Measurements from ENCODE around the gene SPPL2A. TPM values are rescaled to one million over a fixed set of nuclear protein-coding genes. Genes with fewer than 3 reads are reported as not detected.

SPPL2A gene
- total RNA-seq, 1 experiment from 2014 or later: 179 TPM

DNA sequence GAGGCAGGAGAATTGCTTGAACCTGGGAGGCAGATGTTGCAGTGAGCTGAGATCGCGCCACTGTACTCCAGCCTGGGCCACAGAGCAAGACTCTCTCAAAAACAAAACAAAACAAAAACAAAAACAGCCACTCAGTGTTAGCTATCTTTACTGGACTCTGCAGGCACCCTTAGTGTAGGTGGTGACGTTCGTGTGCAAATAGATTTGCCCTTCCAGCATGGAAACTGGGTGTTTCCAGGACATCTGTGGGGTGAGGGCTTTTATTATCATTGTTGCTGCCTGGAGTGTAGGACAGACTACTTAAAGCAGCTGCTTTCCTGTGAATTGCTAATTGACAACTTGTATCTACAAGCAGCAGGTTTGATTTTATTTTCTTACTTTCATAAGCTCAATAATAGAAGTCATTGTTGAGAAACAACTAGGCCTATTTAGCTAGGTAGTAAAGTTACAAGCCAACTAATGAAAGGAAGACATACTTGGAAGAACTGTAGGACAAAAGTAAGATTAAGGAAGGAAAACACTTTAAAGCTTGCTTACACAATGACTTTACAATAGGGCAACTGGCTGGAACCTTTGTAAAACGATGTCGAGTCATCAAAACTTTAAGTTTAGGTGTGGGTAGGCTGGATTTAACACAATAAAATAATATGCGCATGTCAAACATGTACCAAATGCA, 25.4 kb upstream of the SPPL2A start:
- Histone ChIP-seq H3K9me3 (replicated peaks) (no peaks in the 10 kb centered on the region), H3K27me3 (replicated peaks) (no peaks in the 10 kb centered on the region; the same call in 1 of the 2 replicates), H3K4me1 (replicated peaks) (0 out of 2 replicates have a peak, but pooled peaks cover 4% of the 10 kb centered on the region), H3K36me3 (no peaks in the 10 kb centered on the region), H3K27ac (no peak overlapping the region), H3K4me3 (no peak overlapping the region)
- no peak for DNase-seq (ENCODE audit: low read depth in 1 of 2, low spot score in 2 of 2)

GRCh38 chr15:50786871-50787270, 21.4 kb upstream of the SPPL2A start:
- DNase-seq (ENCODE audit: low read depth in 1 of 2, low spot score in 2 of 2): peak in 1 of 2 experiments; percentile 20
- Histone ChIP-seq H3K27ac (no peak overlapping the region), H3K36me3 (no peaks in the 10 kb centered on the region), H3K4me3 (no peak overlapping the region), H3K27me3 (replicated peaks) (no peaks in the 10 kb centered on the region; the same call in 1 of the 2 replicates), H3K9me3 (replicated peaks) (no peaks in the 10 kb centered on the region), H3K4me1 (replicated peaks) (peaks cover 4% of the 10 kb centered on the region; the same call in 1 of the 2 replicates)

- H3K9me3 ChIP-seq (replicated peaks): no peaks in the 10 kb centered on the region
- H3K4me3 ChIP-seq: no peak overlapping the region
- H3K27ac ChIP-seq: no peak overlapping the region
- H3K27me3 ChIP-seq (replicated peaks): no peaks in the 10 kb centered on the region; the same call in 1 of the 2 replicates
- H3K4me1 ChIP-seq (replicated peaks): peaks cover 4% of the 10 kb centered on the region; the same call in 1 of the 2 replicates
- H3K36me3 ChIP-seq: no peaks in the 10 kb centered on the region
- no peak for DNase-seq (ENCODE audit: low read depth in 1 of 2, low spot score in 2 of 2)
These were observed 20.9 kb upstream of the SPPL2A start for GRCh38 chr15:50786438-50786837.

DNA sequence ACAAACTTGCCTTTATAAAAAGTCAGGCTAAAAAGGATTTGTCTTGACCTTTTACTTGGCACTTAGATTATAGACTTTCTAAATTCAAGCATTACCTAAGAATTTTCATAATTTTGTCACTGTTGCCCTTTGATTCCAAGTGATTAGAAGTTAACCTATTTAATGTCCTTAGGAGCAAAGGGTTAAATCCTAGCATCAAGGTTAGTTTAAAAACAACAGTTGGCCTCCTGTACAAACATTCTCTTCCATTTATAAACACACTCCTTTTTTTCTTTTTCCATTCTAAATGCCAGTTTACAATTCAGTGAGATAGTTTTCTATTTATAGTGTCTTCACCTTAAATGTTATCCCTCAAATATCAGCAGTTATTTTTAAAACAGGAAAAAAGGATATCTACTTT, 18.4 kb upstream of the SPPL2A start:
- no peaks in the 10 kb centered on the region for H3K36me3 ChIP-seq
- no peaks in the 10 kb centered on the region for H3K9me3 ChIP-seq (replicated peaks)
- H3K27ac ChIP-seq: no peak overlapping the region
- DNase-seq (ENCODE audit: low read depth in 1 of 2, low spot score in 2 of 2): no peak
- H3K4me1 ChIP-seq (replicated peaks): peaks cover 4% of the 10 kb centered on the region; the same call in 1 of the 2 replicates
- H3K27me3 ChIP-seq (replicated peaks): no peaks in the 10 kb centered on the region; the same call in 1 of the 2 replicates
- no peak overlapping the region for H3K4me3 ChIP-seq

GRCh38 chr15:50783411-50783810, 17.9 kb upstream of the SPPL2A start:
- Histone ChIP-seq H3K4me3 (no peak overlapping the region), H3K27me3 (replicated peaks) (no peaks in the 10 kb centered on the region; the same call in 1 of the 2 replicates), H3K36me3 (no peaks in the 10 kb centered on the region), H3K9me3 (replicated peaks) (no peaks in the 10 kb centered on the region), H3K4me1 (replicated peaks) (peaks cover 4% of the 10 kb centered on the region; the same call in 1 of the 2 replicates), H3K27ac (no peak overlapping the region)
- no peak for DNase-seq (ENCODE audit: low read depth in 1 of 2, low spot score in 2 of 2)

DNA sequence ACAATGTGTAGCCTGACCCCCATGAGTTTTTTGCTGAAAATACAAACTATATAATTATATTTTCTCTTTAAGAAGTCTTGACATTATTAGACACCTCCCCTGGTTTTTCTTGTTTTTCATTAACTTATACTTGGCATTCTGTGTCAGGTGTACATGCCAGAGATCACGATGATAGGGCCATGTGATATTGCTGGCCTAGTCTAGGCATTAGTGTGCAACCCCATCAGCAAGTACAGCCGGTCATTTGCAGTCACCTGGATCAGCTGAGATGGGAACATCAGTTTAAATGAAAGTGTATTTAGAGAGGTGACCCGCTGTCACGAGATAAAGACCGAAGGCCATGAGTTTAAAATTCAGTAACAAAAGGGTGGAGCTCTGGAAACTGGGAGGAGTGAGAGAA, 12.6 kb upstream of the SPPL2A start:
- no peak overlapping the region for H3K27ac ChIP-seq
- no peaks in the 10 kb centered on the region for H3K9me3 ChIP-seq (replicated peaks)
- H3K27me3 ChIP-seq (replicated peaks): no peaks in the 10 kb centered on the region
- H3K4me3 ChIP-seq: no peak overlapping the region
- no peaks in the 10 kb centered on the region for H3K4me1 ChIP-seq (replicated peaks)
- DNase-seq (ENCODE audit: low read depth in 1 of 2, low spot score in 2 of 2): no peak
- H3K36me3 ChIP-seq: no peaks in the 10 kb centered on the region

- Histone ChIP-seq H3K9me3 (replicated peaks) (no peaks in the 10 kb centered on the region), H3K27me3 (replicated peaks) (no peaks in the 10 kb centered on the region), H3K4me1 (replicated peaks) (no peaks in the 10 kb centered on the region), H3K36me3 (no peaks in the 10 kb centered on the region), H3K27ac (no peak overlapping the region), H3K4me3 (no peak overlapping the region)
- no peak for DNase-seq (ENCODE audit: low read depth in 1 of 2, low spot score in 2 of 2)
These were observed 11.5 kb upstream of the SPPL2A start for GRCh38 chr15:50777042-50777441.

DNA sequence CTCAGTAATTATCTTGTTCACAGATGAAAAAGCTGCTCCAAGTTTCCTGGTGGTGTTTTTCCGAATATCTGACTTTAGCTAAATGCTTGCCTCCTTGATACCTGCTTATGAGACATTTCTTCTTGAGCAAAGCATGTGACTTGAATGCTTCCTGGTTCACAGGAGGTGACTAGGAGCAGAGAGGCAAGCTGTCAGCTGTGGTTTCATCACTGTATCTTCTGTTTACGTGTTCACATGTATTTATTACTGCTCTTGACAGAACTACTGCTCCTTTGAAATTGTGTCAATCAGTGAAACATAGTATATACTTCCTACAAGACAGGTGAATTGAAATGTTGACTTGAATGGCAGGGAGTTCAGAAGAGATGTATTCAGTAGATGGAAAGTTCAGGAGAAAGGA, 8.9 kb upstream of the SPPL2A start:
- Histone ChIP-seq H3K9me3 (replicated peaks) (no peaks in the 10 kb centered on the region), H3K36me3 (no peaks in the 10 kb centered on the region), H3K4me1 (replicated peaks) (no peaks in the 10 kb centered on the region), H3K27me3 (replicated peaks) (no peaks in the 10 kb centered on the region), H3K27ac (no peak overlapping the region), H3K4me3 (no peak overlapping the region)
- DNase-seq (ENCODE audit: low read depth in 1 of 2, low spot score in 2 of 2): no peak

DNA sequence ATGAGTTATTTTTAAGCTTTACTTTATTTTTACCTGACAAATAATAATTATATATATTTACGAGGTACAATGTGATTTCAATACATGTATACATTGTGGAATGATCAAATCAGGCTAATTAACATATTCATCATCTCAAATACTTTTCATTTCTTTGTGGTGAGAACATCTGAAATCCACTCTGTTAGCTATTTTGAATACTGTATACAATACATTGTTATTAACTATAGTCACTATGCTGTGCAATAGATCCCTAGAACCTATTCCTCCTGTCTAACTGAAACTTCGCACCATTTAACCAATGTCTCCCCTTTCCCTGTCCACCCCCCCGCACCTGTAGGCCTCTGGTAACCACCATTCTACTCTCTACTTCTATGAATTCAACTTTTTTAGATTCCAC, 7.9 kb upstream of the SPPL2A start:
- H3K27ac ChIP-seq: no peak overlapping the region
- DNase-seq (ENCODE audit: low read depth in 1 of 2, low spot score in 2 of 2): no peak
- H3K4me3 ChIP-seq: no peak overlapping the region
- no peaks in the 10 kb centered on the region for H3K4me1 ChIP-seq (replicated peaks)
- no peaks in the 10 kb centered on the region for H3K9me3 ChIP-seq (replicated peaks)
- no peaks in the 10 kb centered on the region for H3K27me3 ChIP-seq (replicated peaks)
- H3K36me3 ChIP-seq: no peaks in the 10 kb centered on the region

GRCh38 chr15:50767332-50767861, 1.9 kb upstream of the SPPL2A start:
- Histone ChIP-seq H3K4me3 (no peak overlapping the region), H3K27me3 (replicated peaks) (no peaks in the 10 kb centered on the region), H3K36me3 (no peaks in the 10 kb centered on the region), H3K9me3 (replicated peaks) (no peaks in the 10 kb centered on the region), H3K27ac (no peak overlapping the region), H3K4me1 (replicated peaks) (peaks cover 4% of the 10 kb centered on the region)
- DNase-seq (ENCODE audit: low read depth in 1 of 2, low spot score in 2 of 2): no peak

- Histone ChIP-seq H3K4me1 (replicated peaks) (peaks cover 4% of the 10 kb centered on the region), H3K27me3 (replicated peaks) (no peaks in the 10 kb centered on the region), H3K36me3 (no peaks in the 10 kb centered on the region), H3K27ac (peak overlapping the region; percentile 93), H3K9me3 (replicated peaks) (no peaks in the 10 kb centered on the region), H3K4me3 (peak overlapping the region; percentile 84)
- no peak for DNase-seq (ENCODE audit: low read depth in 1 of 2, low spot score in 2 of 2)
These were observed 878 bp downstream of the SPPL2A start for GRCh38 chr15:50764461-50765194.

GRCh38 chr15:50758712-50759205, 6.7 kb downstream of the SPPL2A start:
- Histone ChIP-seq H3K36me3 (no peaks in the 10 kb centered on the region; the same call in 1 of the 2 replicates), H3K4me1 (replicated peaks) (peaks cover 5% of the 10 kb centered on the region; the same call in 1 of the 2 replicates), H3K9me3 (replicated peaks) (no peaks in the 10 kb centered on the region), H3K27ac (no peak overlapping the region), H3K27me3 (replicated peaks) (no peaks in the 10 kb centered on the region), H3K4me3 (no peak overlapping the region)
- DNase-seq (ENCODE audit: low read depth in 1 of 2, low spot score in 2 of 2): no peak

GRCh38 chr15:50753463-50753862, 12.0 kb downstream of the SPPL2A start:
- Histone ChIP-seq H3K36me3 (peaks cover 14% of the 10 kb centered on the region), H3K27ac (no peak overlapping the region), H3K4me1 (replicated peaks) (peaks cover 5% of the 10 kb centered on the region; the same call in 1 of the 2 replicates), H3K9me3 (replicated peaks) (no peaks in the 10 kb centered on the region), H3K4me3 (no peak overlapping the region), H3K27me3 (replicated peaks) (no peaks in the 10 kb centered on the region)
- DNase-seq (ENCODE audit: low read depth in 1 of 2, low spot score in 2 of 2): no peak

- H3K36me3 ChIP-seq: peaks cover 26% of the 10 kb centered on the region; the same call in 1 of the 2 replicates
- no peak overlapping the region for H3K4me3 ChIP-seq
- DNase-seq (ENCODE audit: low read depth in 1 of 2, low spot score in 2 of 2): no peak
- H3K27ac ChIP-seq: no peak overlapping the region
- no peaks in the 10 kb centered on the region for H3K27me3 ChIP-seq (replicated peaks)
- no peaks in the 10 kb centered on the region for H3K9me3 ChIP-seq (replicated peaks)
- H3K4me1 ChIP-seq (replicated peaks): peaks cover 18% of the 10 kb centered on the region
These were observed 14.1 kb downstream of the SPPL2A start for GRCh38 chr15:50751394-50751793.
